ENCODE measurements around the gene ZNF717.
A peak's percentile ranks its signal among the peaks of the same experiment; 100 is the strongest.
"Not testable (repeated sequence)": the region's sequence is repeated elsewhere in the genome, so short reads cannot be mapped to it uniquely, and the experiment has no call there.

ZNF717 gene

GRCh38 chr3:75785081-75785755 lies at the start of gene ZNF717:
Gene ZNF717, minus strand, starts transcription at chr3:75785549. Its CDS starts 2,187 bp downstream, at chr3:75783362.
- DNase-seq = peak; percentile 91 to 94 (median 92)

- DNase-seq = not testable (repeated sequence)
These were observed 45.7 kb upstream of the ZNF717 start for GRCh38 chr3:75831076-75831475.

GRCh38 chr3:75818019-75818418 lies 32.7 kb upstream of the ZNF717 start:
- not testable (repeated sequence) for DNase-seq

- DNase-seq = not testable (repeated sequence)
These were observed 31.2 kb upstream of the ZNF717 start for GRCh38 chr3:75816287-75817180.

DNA sequence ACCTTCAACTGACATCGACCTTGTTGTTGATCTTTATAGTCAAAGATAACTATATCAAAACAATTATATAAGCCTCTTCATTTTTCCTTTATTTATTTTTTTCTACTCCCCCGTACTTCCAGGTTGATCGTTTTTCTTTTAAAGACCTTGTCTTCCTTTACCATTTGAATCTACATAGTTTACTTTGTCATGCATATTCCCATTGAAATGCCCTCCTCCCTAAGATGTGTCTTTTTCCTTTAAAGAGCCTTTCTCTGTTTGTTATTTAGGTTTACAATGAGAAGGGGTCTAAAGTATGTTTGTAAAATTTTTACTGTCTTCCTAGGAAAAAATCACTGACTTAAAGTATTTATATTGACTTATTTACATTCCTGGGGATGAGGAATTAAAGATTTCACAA lies 29.4 kb upstream of the ZNF717 start:
- no peak for DNase-seq

- DNase-seq = no peak
These were observed 2.8 kb downstream of the ZNF717 start for GRCh38 chr3:75782506-75782905.

DNA sequence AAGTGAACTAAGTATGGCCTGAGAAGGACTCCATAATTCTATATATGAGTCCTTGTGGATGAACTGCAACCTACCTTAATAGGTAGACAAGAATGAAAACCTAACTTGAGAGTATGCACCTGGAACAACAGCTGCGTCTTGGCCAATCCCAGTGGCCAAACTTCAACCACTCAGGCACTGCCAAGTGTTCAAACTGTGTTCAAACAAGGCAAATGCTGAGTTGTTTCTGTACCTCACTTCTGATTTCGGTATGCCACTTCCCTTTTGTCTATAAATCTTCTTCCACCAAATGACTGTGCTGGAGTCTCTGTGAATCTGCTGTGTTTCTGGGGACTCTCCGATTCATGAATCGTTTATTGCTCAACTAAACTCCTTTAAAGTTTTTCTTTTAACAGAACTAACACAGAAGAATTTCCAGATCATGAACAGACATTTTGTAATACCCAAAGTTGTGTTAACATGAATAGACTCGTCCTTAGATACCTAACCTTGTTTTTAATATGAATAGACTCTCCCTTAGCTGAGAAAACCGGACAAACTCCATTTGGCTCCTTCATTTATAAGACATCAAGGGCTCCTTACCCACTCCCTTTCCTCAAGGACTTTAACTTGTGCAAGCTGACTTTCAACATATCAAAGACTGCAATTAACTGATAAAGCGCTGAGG lies 4.1 kb downstream of the ZNF717 start:
- DNase-seq = peak; percentile 10 to 33 (median 20)

- not testable (repeated sequence) for DNase-seq
These were observed 7.6 kb downstream of the ZNF717 start for GRCh38 chr3:75777742-75778141.

DNA sequence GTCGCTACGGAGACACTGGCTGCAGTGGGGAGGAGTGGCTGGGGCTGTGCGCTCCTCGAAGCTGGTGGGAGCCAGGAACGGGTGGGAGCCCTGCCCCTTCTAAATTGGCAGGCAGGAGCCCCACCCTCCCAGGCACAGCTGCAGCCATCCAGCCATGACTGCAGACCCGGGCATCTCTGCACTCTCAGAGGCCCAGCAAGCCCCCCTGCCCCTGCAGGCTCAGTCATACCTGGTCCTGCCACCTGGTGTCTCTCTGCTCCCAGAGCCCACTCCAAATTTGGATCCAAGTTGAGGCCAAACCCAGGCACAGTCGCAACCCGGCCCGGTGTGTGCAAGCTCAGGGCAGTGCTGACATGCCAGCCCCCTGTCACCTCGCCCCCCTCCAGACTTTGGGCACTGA lies 13.7 kb downstream of the ZNF717 start:
- not testable (repeated sequence) for DNase-seq

GRCh38 chr3:75768303-75769017 lies 16.9 kb downstream of the ZNF717 start:
- no peak for DNase-seq

GRCh38 chr3:75737831-75738493 lies 47.4 kb downstream of the ZNF717 start:
- peak in 2 of 3 donors; percentile 1 to 5 for DNase-seq

GRCh38 chr3:75727985-75728384 lies 57.4 kb downstream of the ZNF717 start:
- DNase-seq = no peak

DNA sequence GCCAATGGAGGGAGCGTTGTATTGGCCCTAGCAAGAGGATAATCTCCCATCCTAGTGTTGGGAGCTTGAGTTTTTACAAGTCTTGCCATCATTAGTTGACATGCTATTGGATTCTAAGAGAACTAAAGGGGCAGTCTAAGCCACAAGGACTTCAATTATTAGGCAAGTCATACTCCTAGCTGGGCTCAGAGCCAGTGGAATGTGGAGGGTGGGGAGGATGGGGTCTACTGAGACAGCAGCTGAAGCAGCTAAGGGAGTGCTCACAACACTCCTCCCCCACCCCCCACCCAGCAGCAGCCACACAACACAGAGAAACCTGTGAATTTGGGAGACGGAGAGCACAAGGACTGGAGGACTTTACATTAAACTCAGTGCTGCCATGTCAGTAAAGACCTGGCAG lies 93.3 kb downstream of the ZNF717 start:
- no peak for DNase-seq

DNA sequence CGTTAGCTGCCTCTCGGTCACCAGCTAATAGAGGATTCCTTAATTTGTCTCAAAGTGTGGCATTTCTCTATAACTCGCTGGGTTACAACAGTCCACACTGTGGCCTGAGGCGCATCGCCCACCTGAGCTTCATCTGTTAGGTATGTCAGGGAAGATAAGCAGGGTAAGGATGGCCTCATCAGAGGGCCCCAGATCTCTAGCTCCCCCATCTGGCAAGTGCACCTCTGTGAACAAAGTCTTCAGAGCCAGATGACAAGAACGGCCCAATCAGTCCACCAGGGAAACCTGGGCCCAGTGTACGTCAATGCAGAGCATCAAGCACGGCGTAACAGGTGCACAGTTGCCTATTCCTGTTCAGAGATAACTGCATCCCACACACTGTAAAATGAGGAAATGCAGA lies 98.0 kb downstream of the ZNF717 start:
- no peak for DNase-seq
